Left lung (tissue), 10 donors: ENCODE results near the gene CFAP100. TPM values are rescaled to one million over a fixed set of nuclear protein-coding genes. Genes with fewer than 3 reads are reported as not detected.
A peak's percentile ranks its signal among the peaks of the same experiment; 100 is the strongest.

Experiments
- ATAC-seq: fragments of 200-7000 bp; cut with Tn5 transposase; one replicate; pipeline ENCODE4 v1.9.1; 2020; ENCODE audit warnings: moderate library complexity
- DNase-seq, 4 donors: peaks; one replicate each; pipeline ENCODE4 v3.0.0-alpha.2; 2013 to 2020
- H3K27ac ChIP-seq, 2 donors: fragments of 200-600 bp; sonication (generic) in 1 of 2; one replicate each; pipeline versions ENCODE4 v1.5.0 to v1.8.0; 2020 to 2021
- H3K27me3 ChIP-seq, 2 donors: fragments of 200-600 bp; sonication (generic) in 1 of 2; one replicate each; pipeline versions ENCODE4 v1.5.0 to v1.8.0; 2020 to 2021
- H3K36me3 ChIP-seq, 2 donors: fragments of 200-600 bp; sonication (generic) in 1 of 2; one replicate each; pipeline versions ENCODE4 v1.5.0 to v1.8.0; 2020 to 2021
- H3K4me1 ChIP-seq, 2 donors: fragments of 200-600 bp; one replicate each; pipeline ENCODE4 v1.8.0; 2021
- H3K4me3 ChIP-seq, 2 donors: fragments of 200-600 bp; sonication (generic) in 1 of 2; one replicate each; pipeline versions ENCODE4 v1.5.0 to v1.8.0; 2020 to 2021; ENCODE audit warnings: mild to moderate bottlenecking in 1 of 2
- H3K9me3 ChIP-seq, 2 donors: fragments of 200-600 bp; sonication (generic) in 1 of 2; one replicate each; pipeline versions ENCODE4 v1.5.0 to v1.8.0; 2020 to 2021
- CTCF ChIP-seq, 2 donors: fragments of 200-600 bp; sonication (generic) in 1 of 2; IDR thresholded peaks; one replicate each; pipeline versions ENCODE4 v1.5.0 to v1.8.0; 2021; ENCODE audit warnings: antibody characterized with exemption in 2 of 2
- intact Hi-C, 2 donors: fragments of 100-400 bp; cut with DNase I; formaldehyde crosslinking; loops; one replicate each; pipeline versions ENCODE4 v1.11.2 to v1.14.2; 2022
- polyA plus RNA-seq, 6 donors: library from polyadenylated mRNA; unstranded; fragments of 120-200 nt; gene quantifications; one replicate each; pipeline ENCODE4 v1.2.1, GENCODE V29; 2013; ENCODE audit not compliant: insufficient read length in 6 of 6
- total RNA-seq, 2 donors: library from RNA; stranded (reverse); fragmentation: NEBNext Ultra II Directional; extraction: Animal tissue kit (Norgen Biotek cat#: 25700); gene quantifications; one replicate each; pipeline ENCODE4 v1.2.1, GENCODE V29; 2021
- donor health status: DM: no; HTN: yes; CAD: no.
- donor health status: DM: no; HTN: no; CAD: no.

Gene CFAP100
- total and polyA plus RNA-seq, 8 donors, result 1.0 to 8.2 (median 6.1) TPM; not detected in 1

DNA sequence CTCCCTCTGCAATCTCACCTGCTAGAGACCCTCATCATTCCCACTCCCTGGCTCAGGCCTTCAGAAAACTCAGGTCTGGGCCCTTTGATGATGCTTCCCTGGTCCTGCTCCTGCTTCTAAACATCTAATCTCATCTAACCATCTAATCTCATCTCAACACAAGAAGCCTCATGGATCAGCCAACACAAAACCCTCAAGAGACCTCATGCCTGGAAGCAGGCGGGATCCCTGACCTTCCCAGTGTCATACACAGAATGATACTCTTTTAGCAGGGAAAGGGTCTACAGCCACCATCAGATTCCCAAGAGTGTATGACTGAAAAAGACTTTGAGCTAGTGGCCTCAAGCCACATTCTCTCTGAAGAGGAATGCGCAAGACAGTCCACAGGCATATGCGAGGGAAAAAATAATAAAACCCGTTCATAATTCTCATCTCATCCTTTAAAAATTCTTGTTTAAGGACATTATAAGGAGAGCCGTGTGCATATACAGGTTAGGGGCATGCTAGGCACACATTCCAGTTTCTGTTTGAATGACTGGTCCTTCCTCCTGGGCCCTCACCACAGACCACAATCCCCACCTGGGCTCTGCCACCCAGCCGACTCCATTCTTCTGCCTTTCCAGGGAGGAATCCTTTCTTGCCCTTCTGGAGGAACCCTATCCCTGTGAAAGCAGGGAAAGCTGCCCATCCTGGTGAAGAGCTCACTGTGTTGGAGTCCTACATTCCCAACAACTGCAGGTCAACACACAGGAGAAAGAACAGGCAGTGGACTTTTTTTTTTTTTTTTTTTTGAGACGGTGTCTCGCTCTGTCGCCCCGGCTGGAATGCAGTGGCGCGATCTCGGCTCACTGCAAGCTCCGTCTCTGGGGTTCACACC is 78.8 kb downstream of the CFAP100 start:
- H3K4me3 ChIP-seq, result peak overlapping the region in 1 of 2 donors; percentile 65

DNA sequence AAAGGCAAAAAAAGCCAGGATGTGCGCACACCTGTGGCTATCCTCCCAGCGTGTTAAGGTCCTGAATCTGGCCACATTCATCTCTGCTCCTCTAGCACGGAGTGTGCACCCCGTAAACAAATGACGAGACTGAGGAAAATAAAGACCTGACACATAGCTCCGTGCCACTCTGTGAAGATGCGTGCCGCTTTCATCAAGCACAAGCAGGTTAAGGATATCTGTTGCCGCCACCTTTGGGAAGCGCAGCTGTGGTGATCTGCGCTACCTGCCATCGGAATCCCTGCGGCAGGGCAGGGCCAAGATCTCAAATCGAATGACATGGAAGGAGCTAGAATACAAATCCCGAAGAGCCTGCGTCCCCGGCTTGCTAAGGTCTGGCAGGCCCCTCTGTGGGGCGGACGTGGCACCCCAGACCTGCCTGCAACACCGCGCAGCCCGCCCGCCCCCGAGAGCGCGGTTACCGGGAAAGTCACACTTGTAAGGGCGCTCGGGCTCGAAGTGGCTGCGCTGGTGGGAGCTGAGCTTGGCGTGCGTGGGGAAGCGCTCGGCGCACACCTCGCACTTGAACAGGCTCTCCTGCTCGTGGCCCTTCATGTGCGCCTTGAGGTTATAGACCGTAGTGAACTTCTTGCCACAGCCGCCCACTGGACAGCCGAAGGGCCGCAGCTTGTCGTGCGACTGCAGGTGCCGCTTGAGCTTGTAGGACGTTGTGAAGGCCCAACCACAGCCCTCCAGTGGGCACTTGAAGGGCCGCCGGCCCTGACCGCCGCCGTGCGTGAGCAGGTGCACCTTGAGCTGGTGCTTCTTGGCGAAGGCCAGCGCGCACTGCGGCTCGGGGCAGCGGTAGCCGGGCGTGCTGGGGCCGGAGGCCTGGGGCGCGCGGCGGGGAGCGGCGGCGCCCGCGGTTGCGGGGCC is 80.0 kb downstream of the CFAP100 start:
- peak; percentile 1 for ATAC-seq

More for the DNA sequence above, 78.8 kb downstream of the CFAP100 start:
- H3K36me3 ChIP-seq, result peaks cover 0 to 31% of the 10 kb centered on the region in 2 donors
- H3K27me3 ChIP-seq, result no peaks in the 10 kb centered on the region
- no peak for TF ChIP-seq CTCF (IDR thresholded peaks at IDR 0.05)
- no peaks in the 10 kb centered on the region for H3K9me3 ChIP-seq
- DNase-seq, result no peak
- intact Hi-C loops, result no loop called here
- ATAC-seq, result no peak
- peaks cover 35 to 66% of the 10 kb centered on the region in 2 donors for H3K4me1 ChIP-seq
- peak overlapping the region; percentile 72 to 76 for H3K27ac ChIP-seq

DNA sequence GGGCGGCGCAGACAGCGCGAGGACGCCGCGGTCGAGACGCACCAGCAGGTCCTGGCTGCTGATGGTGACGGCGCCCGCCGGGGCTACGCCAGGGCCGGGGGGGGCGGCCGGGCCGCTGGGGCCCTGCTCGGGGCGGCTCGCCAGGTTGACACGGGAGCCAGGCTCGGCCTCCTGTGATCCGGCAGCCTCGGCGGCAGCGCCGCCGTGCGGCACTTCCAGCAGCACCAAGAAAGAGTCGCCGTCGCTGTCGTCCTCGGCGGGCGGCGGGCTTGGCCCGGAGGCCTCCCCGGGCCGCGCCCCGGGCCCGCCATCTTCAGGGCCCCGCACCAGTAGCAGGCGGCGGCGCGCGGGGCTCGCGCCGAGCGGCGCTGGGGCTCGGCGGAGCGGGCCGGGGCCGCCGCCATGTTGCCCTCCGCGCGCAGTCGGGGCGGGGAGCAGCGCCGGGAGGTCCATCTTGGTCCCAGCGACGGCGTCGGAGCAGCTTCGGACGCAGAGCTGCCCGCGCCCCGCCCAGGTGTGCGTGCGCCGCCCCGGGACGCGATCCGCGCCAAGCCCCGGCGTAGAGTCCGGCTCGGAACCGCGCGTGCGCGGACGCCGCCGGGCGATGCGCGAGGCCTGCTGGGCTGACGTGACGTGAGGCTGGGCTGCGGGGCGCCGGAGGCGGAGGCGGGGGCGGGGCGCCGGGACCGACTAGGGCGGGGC is 80.9 kb downstream of the CFAP100 start, which contains the start of gene ZXDC:
Gene ZXDC, minus strand, starts transcription at position 479 of the 702 bp plus-strand sequence. Its CDS starts 26 bp downstream, at position 453.
- ATAC-seq (peak; percentile 75), DNase-seq (peak; percentile 91 to 99 (median 96))
- H3K4me3 ChIP-seq, result peak within 1 kb of the TSS; percentile 65
- peaks cover 32 to 48% of the 10 kb centered on the region in 2 donors for H3K4me1 ChIP-seq
- no peaks in the 10 kb centered on the region for H3K27me3 ChIP-seq
- peaks cover 0 to 11% of the 10 kb centered on the region in 2 donors for H3K36me3 ChIP-seq
- H3K9me3 ChIP-seq, result no peaks in the 10 kb centered on the region
- H3K27ac ChIP-seq, result peak within 1 kb of the TSS; percentile 83 to 95
- peak in 1 of 2 donors; percentile 15 for TF ChIP-seq CTCF (IDR thresholded peaks at IDR 0.05)
- intact Hi-C loops, result no loop called here

More for the DNA sequence above, 80.0 kb downstream of the CFAP100 start:
- peak overlapping the region; percentile 83 to 95 for H3K27ac ChIP-seq
- H3K9me3 ChIP-seq, result no peaks in the 10 kb centered on the region
- peak; percentile 19 to 88 (median 51) for DNase-seq
- peaks cover 0 to 19% of the 10 kb centered on the region in 2 donors for H3K36me3 ChIP-seq
- peak overlapping the region; percentile 47 to 65 for H3K4me3 ChIP-seq
- intact Hi-C loops, result no loop called here
- TF ChIP-seq CTCF (IDR thresholded peaks at IDR 0.05), result no peak
- no peaks in the 10 kb centered on the region for H3K27me3 ChIP-seq
- H3K4me1 ChIP-seq, result peaks cover 34 to 56% of the 10 kb centered on the region in 2 donors

DNA sequence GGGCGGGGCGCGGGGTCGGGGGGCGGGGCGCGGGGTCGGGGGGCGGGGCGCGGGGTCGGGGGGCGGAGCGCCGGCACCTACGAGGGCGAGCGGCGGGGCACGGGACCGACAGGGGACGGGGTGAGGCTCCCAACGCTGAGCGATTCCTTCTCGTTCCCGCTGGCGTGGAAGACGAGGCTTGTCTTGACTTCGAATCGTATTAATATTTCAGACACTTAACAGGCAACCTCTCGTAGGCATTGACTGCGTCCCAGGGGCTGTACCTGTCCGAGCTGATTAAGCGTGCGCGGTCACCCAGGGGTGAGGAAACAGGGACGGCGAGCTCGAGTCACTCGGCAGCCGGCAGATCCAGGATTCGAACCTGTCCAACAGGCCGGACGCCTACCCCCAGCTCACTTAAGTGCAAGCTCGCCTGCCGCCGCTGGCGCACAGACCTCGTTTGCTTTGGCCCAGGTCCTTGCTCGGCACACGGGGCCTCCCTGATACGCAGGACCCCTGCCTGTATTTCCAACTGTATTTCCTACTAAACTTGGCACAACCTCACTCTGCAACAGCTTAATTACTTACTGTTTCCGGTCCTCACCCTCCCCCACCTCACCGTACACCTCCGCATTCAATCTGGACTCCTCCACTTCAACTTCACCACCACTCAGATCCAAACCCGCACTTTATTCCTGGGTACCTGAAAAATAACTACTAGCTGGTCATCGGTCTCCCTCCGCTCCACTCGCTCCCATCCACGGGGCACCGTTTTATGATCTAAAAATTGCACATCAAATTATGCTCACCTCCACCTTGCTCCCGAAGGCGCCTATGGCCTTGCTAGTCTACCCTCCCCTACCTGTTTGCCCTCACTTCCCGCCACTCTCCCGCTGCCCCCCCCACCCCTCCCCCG is 81.7 kb downstream of the CFAP100 start:
- Histone ChIP-seq H3K27me3 (no peaks in the 10 kb centered on the region), H3K36me3 (peaks cover 0 to 2% of the 10 kb centered on the region in 2 donors), H3K4me3 (peak overlapping the region; percentile 65), H3K9me3 (no peaks in the 10 kb centered on the region), H3K27ac (peak overlapping the region; percentile 78 to 84), H3K4me1 (peaks cover 31 to 41% of the 10 kb centered on the region in 2 donors)
- TF ChIP-seq CTCF (IDR thresholded peaks at IDR 0.05), result no peak
- ATAC-seq, result peak; percentile 58
- intact Hi-C loops, result no loop called here
- DNase-seq, result peak; percentile 53 to 90 (median 76)
